PC-9 (cell line): ENCODE data around the gene RTN4R. TPM values are rescaled to one million over a fixed set of nuclear protein-coding genes. Genes with fewer than 3 reads are reported as not detected.

Experiments
- BruUV-seq: library from RNA; stranded (reverse); fragments of 400-500 nt; replicated peaks from 2 replicates; lab custom pipeline; 2021; lab: Mats Ljungman, UMichigan
- CTCF ChIA-PET: fragments of 300-600 bp; sonication (Branson Sonifier 250); formaldehyde crosslinking; loops from one replicate; lab custom pipeline; 2022; ENCODE audit warnings: antibody characterized with exemption; lab: Charles Lee
- POLR2A ChIA-PET: fragments of 300-600 bp; sonication (Branson Sonifier 250); formaldehyde crosslinking; loops from one replicate; lab custom pipeline; 2022; ENCODE audit warnings: antibody characterized with exemption; ENCODE audit not compliant: unreplicated experiment; lab: Charles Lee
- DNase-seq, 2 experiments: peaks; one replicate each; pipeline versions ENCODE4 v3.0.0 to v3.0.0-alpha.2; 2015 to 2022; ENCODE audit warnings: mixed read lengths in 1 of 2
- H2AFZ ChIP-seq: fragments of 200-600 bp; sonication (generic); 2 replicates; pipeline ENCODE4 v1.8.1; 2017; ENCODE audit warnings: antibody characterized with exemption
- H3F3A ChIP-seq: fragments of 200-600 bp; sonication (generic); 2 replicates; pipeline ENCODE4 v1.8.1; 2017; ENCODE audit warnings: antibody characterized with exemption, mild to moderate bottlenecking, low read depth; ENCODE audit not compliant: insufficient read depth
- H3K27ac ChIP-seq: fragments of 200-600 bp; sonication (generic); 2 replicates; pipeline ENCODE4 v1.6.1; 2016; ENCODE audit warnings: mixed run types
- H3K27me3 ChIP-seq: fragments of 200-600 bp; sonication (generic); 2 replicates; pipeline ENCODE4 v1.6.1; 2016; ENCODE audit warnings: low read depth, mixed run types; ENCODE audit not compliant: insufficient read depth
- H3K36me3 ChIP-seq: fragments of 200-600 bp; sonication (generic); 2 replicates; pipeline ENCODE4 v1.6.1; 2016; ENCODE audit warnings: low read depth, mixed run types
- H3K4me1 ChIP-seq: fragments of 200-600 bp; sonication (generic); replicated peaks from 2 replicates; pipeline ENCODE4 v1.6.1; 2016; ENCODE audit warnings: mixed run types; ENCODE audit not compliant: insufficient read depth
- H3K4me2 ChIP-seq: fragments of 200-600 bp; sonication (generic); 2 replicates; pipeline ENCODE4 v1.6.1; 2017; ENCODE audit warnings: mixed run types
- H3K4me3 ChIP-seq: fragments of 200-600 bp; sonication (generic); 2 replicates; pipeline ENCODE4 v1.6.1; 2016; ENCODE audit warnings: mixed run types
- H3K79me2 ChIP-seq: fragments of 200-600 bp; sonication (generic); 2 replicates; pipeline ENCODE4 v1.6.1; 2017; ENCODE audit warnings: low read depth, mixed run types
- H3K9me2 ChIP-seq: fragments of 200-600 bp; sonication (generic); 2 replicates; pipeline ENCODE4 v1.8.1; 2017; ENCODE audit warnings: mild to moderate bottlenecking; ENCODE audit not compliant: insufficient read depth
- H3K9me3 ChIP-seq: fragments of 200-600 bp; sonication (generic); 2 replicates; pipeline ENCODE4 v1.8.1; 2016; ENCODE audit warnings: low read depth; ENCODE audit not compliant: insufficient read depth
- H4K20me1 ChIP-seq: fragments of 200-600 bp; sonication (generic); 2 replicates; pipeline ENCODE4 v1.8.1; 2017; ENCODE audit not compliant: insufficient read depth
- EZH2 ChIP-seq: fragments of 200-600 bp; sonication (generic); IDR thresholded peaks from 2 replicates; pipeline ENCODE4 v1.8.0; 2017; ENCODE audit warnings: antibody characterized with exemption, low read depth
- intact Hi-C: fragments of 100-400 bp; cut with micrococcal nuclease; formaldehyde crosslinking; loops from one replicate; pipeline ENCODE4 v1.10.0; 2022; ENCODE audit not compliant: unreplicated experiment
- total RNA-seq: library from RNA; stranded (reverse); gene quantifications from 2 replicates; pipeline ENCODE4 v1.2.3, GENCODE V29; 2021
- TF ChIP-seq, protein P1 (sequence below): fragments of 200-600 bp; sonication (generic); conservative IDR thresholded peaks from 2 replicates; pipeline ENCODE4 v1.6.1; 2017; ENCODE audit warnings: mixed run types, antibody characterized with exemption, mild to moderate bottlenecking, moderate library complexity

Gene RTN4R
- total RNA-seq, 1 experiment from 2014 or later, result 5.0 TPM

GRCh38 chr22:20249797-20250354 is 18.2 kb downstream of the RTN4R start:
- H2AFZ ChIP-seq, result no peak overlapping the region
- TF ChIP-seq EZH2, result no peak
- TF ChIP-seq, protein P1, sequence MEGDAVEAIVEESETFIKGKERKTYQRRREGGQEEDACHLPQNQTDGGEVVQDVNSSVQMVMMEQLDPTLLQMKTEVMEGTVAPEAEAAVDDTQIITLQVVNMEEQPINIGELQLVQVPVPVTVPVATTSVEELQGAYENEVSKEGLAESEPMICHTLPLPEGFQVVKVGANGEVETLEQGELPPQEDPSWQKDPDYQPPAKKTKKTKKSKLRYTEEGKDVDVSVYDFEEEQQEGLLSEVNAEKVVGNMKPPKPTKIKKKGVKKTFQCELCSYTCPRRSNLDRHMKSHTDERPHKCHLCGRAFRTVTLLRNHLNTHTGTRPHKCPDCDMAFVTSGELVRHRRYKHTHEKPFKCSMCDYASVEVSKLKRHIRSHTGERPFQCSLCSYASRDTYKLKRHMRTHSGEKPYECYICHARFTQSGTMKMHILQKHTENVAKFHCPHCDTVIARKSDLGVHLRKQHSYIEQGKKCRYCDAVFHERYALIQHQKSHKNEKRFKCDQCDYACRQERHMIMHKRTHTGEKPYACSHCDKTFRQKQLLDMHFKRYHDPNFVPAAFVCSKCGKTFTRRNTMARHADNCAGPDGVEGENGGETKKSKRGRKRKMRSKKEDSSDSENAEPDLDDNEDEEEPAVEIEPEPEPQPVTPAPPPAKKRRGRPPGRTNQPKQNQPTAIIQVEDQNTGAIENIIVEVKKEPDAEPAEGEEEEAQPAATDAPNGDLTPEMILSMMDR, result no peak
- intact Hi-C loops, result no loop called here
- ChIA-PET POLR2A (no interaction called here), CTCF (no interaction called here)
- no peaks in the 10 kb centered on the region for H4K20me1 ChIP-seq
- H3K4me3 ChIP-seq, result no peak overlapping the region
- no peaks in the 10 kb centered on the region for H3K9me2 ChIP-seq
- H3K27ac ChIP-seq, result no peak overlapping the region
- no peak for DNase-seq
- H3K4me2 ChIP-seq, result no peak overlapping the region
- H3K9me3 ChIP-seq, result no peaks in the 10 kb centered on the region
- BruUV-seq, result no TSS peak
- no peaks in the 10 kb centered on the region for H3K79me2 ChIP-seq
- H3K36me3 ChIP-seq, result no peaks in the 10 kb centered on the region
- H3K4me1 ChIP-seq, result no peaks in the 10 kb centered on the region
- H3F3A ChIP-seq, result no peaks in the 10 kb centered on the region
- no peaks in the 10 kb centered on the region for H3K27me3 ChIP-seq

- intact Hi-C loops, result no loop called here
- Histone ChIP-seq H3K36me3 (no peaks in the 10 kb centered on the region), H3K4me2 (no peak overlapping the region), H3K27me3 (no peaks in the 10 kb centered on the region), H3K4me3 (no peak overlapping the region), H3K9me2 (no peaks in the 10 kb centered on the region), H4K20me1 (no peaks in the 10 kb centered on the region), H3F3A (no peaks in the 10 kb centered on the region), H3K27ac (no peak overlapping the region), H2AFZ (no peak overlapping the region), H3K9me3 (no peaks in the 10 kb centered on the region), H3K4me1 (no peaks in the 10 kb centered on the region), H3K79me2 (no peaks in the 10 kb centered on the region)
- TF ChIP-seq EZH2, result no peak
- TF ChIP-seq, protein P1, result no peak
- POLR2A ChIA-PET, result no interaction called here
- no peak for DNase-seq
- CTCF ChIA-PET, result no interaction called here
- BruUV-seq, result no TSS peak
Measured at GRCh38 chr22:20248461-20248978, 19.6 kb downstream of the RTN4R start.

DNA sequence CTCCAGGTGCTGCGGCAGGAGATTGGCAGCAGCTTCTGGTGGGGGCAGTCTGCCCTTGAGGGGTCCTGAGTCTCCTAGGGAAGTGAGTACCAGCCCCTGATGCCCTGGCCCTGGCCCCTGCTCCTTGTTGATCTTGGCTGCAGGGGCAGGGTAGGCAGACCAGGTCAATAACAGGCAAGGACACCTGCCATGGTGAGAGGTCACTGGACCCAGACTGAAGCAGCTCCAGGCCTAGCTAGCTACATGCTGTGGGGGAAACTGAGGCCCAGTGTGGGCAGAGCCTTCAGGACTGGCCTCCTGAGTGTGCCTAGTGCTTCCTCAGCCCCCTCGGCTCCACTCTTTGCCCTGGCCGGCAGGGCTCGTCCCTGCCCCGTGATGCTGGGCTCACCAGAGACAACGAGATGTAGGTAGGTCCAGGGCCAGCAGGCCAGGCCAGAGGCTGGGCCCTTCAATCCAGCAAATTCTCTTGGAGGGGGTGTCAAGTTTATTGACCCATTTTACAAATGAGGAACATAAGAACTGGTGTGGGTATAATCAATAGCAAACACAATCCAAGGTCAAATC is 20.4 kb downstream of the RTN4R start:
- TF ChIP-seq EZH2, result no peak
- TF ChIP-seq, protein P1, result no peak
- Histone ChIP-seq H3K4me1 (no peaks in the 10 kb centered on the region), H4K20me1 (no peaks in the 10 kb centered on the region), H3K9me3 (no peaks in the 10 kb centered on the region), H3K9me2 (no peaks in the 10 kb centered on the region), H3F3A (no peaks in the 10 kb centered on the region), H3K79me2 (no peaks in the 10 kb centered on the region), H3K36me3 (no peaks in the 10 kb centered on the region), H3K27me3 (no peaks in the 10 kb centered on the region), H3K4me2 (no peak overlapping the region), H3K27ac (no peak overlapping the region), H2AFZ (no peak overlapping the region), H3K4me3 (no peak overlapping the region)
- POLR2A ChIA-PET, result no interaction called here
- DNase-seq, result no peak
- intact Hi-C loops, result no loop called here
- CTCF ChIA-PET, result no interaction called here
- BruUV-seq, result no TSS peak
